ENCODE data around the gene AKAP12.
A peak's percentile ranks its signal among the peaks of the same experiment; 100 is the strongest.

Gene AKAP12

GRCh38 chr6:151389618-151390275, 150.0 kb downstream of the AKAP12 start:
- Histone ChIP-seq H3K4me1 (ENCODE audit: low read length) (peaks cover 5% of the 10 kb centered on the region; the same call in 1 of the 2 replicates), H3K27me3 (replicated peaks; ENCODE audit: insufficient read depth, low read length) (no peaks in the 10 kb centered on the region), H4K20me1 (ENCODE audit: insufficient read depth, low read length) (no peaks in the 10 kb centered on the region), H3K36me3 (replicated peaks; ENCODE audit: insufficient read depth, low read length) (no peaks in the 10 kb centered on the region), H3K27ac (ENCODE audit: low read length) (peak overlapping the region; percentile 93), H3K79me2 (ENCODE audit: low read length) (peaks cover 73% of the 10 kb centered on the region), H3K9me3 (replicated peaks; ENCODE audit: insufficient read depth, low read length) (no peaks in the 10 kb centered on the region), H3F3A (ENCODE audit: insufficient read depth, low read length) (peaks cover 28% of the 10 kb centered on the region), H3K9ac (ENCODE audit: low read length) (peak overlapping the region; percentile 85), H3K9me2 (replicated peaks; ENCODE audit: insufficient read depth, low read length) (no peaks in the 10 kb centered on the region), H3K4me2 (ENCODE audit: low read depth, low read length) (peak overlapping the region; percentile 70), H2AFZ (ENCODE audit: low read length) (peak overlapping the region; percentile 52; the same call in 1 of the 2 replicates), H3K4me3 (ENCODE audit: low read length) (peak overlapping the region; percentile 62)
- TF ChIP-seq EZH2 (optimal IDR thresholded peaks at IDR 0.05; ENCODE audit: low read depth, low read length) (no peak), EZH2phosphoT487 (IDR thresholded peaks at IDR 0.05; ENCODE audit: low read length) (no peak)
- TF ChIP-seq, protein P1, sequence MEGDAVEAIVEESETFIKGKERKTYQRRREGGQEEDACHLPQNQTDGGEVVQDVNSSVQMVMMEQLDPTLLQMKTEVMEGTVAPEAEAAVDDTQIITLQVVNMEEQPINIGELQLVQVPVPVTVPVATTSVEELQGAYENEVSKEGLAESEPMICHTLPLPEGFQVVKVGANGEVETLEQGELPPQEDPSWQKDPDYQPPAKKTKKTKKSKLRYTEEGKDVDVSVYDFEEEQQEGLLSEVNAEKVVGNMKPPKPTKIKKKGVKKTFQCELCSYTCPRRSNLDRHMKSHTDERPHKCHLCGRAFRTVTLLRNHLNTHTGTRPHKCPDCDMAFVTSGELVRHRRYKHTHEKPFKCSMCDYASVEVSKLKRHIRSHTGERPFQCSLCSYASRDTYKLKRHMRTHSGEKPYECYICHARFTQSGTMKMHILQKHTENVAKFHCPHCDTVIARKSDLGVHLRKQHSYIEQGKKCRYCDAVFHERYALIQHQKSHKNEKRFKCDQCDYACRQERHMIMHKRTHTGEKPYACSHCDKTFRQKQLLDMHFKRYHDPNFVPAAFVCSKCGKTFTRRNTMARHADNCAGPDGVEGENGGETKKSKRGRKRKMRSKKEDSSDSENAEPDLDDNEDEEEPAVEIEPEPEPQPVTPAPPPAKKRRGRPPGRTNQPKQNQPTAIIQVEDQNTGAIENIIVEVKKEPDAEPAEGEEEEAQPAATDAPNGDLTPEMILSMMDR (IDR thresholded peaks at IDR 0.05; ENCODE audit: low read length): no peak
- DNase-seq: peak; percentile 25

- Histone ChIP-seq H3K27me3 (replicated peaks; ENCODE audit: insufficient read depth, low read length) (no peaks in the 10 kb centered on the region), H4K20me1 (ENCODE audit: insufficient read depth, low read length) (no peaks in the 10 kb centered on the region), H2AFZ (ENCODE audit: low read length) (no peak overlapping the region), H3F3A (ENCODE audit: insufficient read depth, low read length) (peaks cover 28% of the 10 kb centered on the region), H3K4me3 (ENCODE audit: low read length) (no peak overlapping the region; the same call in 1 of the 2 replicates), H3K9me2 (replicated peaks; ENCODE audit: insufficient read depth, low read length) (no peaks in the 10 kb centered on the region), H3K4me2 (ENCODE audit: low read depth, low read length) (no peak overlapping the region), H3K9ac (ENCODE audit: low read length) (peak overlapping the region; percentile 91), H3K9me3 (replicated peaks; ENCODE audit: insufficient read depth, low read length) (no peaks in the 10 kb centered on the region), H3K4me1 (ENCODE audit: low read length) (peaks cover 5% of the 10 kb centered on the region; the same call in 1 of the 2 replicates), H3K79me2 (ENCODE audit: low read length) (peaks cover 73% of the 10 kb centered on the region), H3K36me3 (replicated peaks; ENCODE audit: insufficient read depth, low read length) (no peaks in the 10 kb centered on the region), H3K27ac (ENCODE audit: low read length) (peak overlapping the region; percentile 93)
- TF ChIP-seq EZH2phosphoT487 (IDR thresholded peaks at IDR 0.05; ENCODE audit: low read length) (no peak), EZH2 (optimal IDR thresholded peaks at IDR 0.05; ENCODE audit: low read depth, low read length) (no peak)
- TF ChIP-seq, protein P1 (IDR thresholded peaks at IDR 0.05; ENCODE audit: low read length): no peak
- peak; percentile 91 for DNase-seq
These were observed 150.6 kb downstream of the AKAP12 start for GRCh38 chr6:151390276-151390850.

DNA sequence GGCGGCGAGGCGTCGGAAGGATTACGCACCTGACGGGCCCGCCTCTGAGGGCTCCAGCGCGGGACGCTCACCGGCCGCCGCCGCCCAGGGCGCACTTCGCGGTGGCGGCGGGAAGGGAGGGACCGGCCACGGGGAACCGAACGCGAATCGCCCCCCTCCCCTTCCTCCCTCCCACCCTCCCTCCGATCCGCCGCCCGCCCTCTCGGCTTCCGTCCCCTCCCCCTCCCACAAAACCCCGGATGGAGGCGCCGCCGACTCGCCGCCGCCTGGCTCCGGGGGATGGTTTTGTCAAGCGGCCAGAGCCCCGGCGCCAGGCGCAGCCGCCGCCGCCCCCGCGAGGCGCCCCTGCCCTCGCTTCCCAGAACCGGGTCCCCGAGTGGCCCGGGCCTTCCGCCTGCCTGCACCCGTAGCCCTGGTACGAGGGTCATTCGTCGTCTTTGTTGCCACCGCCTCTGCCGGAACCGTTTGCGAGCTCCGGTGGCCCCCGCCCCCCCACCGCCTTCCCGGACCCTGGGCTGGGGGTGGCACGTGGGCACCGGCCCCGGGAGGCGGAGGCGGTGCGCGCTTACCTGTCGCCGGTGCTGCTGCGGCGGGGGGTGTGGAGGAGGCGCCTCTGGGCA, 151.2 kb downstream of the AKAP12 start:
- TF ChIP-seq EZH2 (optimal IDR thresholded peaks at IDR 0.05; ENCODE audit: low read depth, low read length) (no peak), EZH2phosphoT487 (IDR thresholded peaks at IDR 0.05; ENCODE audit: low read length) (no peak)
- TF ChIP-seq, protein P1 (IDR thresholded peaks at IDR 0.05; ENCODE audit: low read length): no peak
- peaks cover 5% of the 10 kb centered on the region; the same call in 1 of the 2 replicates for H3K4me1 ChIP-seq (ENCODE audit: low read length)
- H2AFZ ChIP-seq (ENCODE audit: low read length): no peak overlapping the region
- no peaks in the 10 kb centered on the region for H3K36me3 ChIP-seq (replicated peaks; ENCODE audit: insufficient read depth, low read length)
- H3K9me3 ChIP-seq (replicated peaks; ENCODE audit: insufficient read depth, low read length): no peaks in the 10 kb centered on the region
- H3K27ac ChIP-seq (ENCODE audit: low read length): peak overlapping the region; percentile 93
- H3K4me3 ChIP-seq (ENCODE audit: low read length): peak overlapping the region; percentile 68
- no peaks in the 10 kb centered on the region for H3K27me3 ChIP-seq (replicated peaks; ENCODE audit: insufficient read depth, low read length)
- no peaks in the 10 kb centered on the region for H4K20me1 ChIP-seq (ENCODE audit: insufficient read depth, low read length)
- H3K9ac ChIP-seq (ENCODE audit: low read length): peak overlapping the region; percentile 91
- peaks cover 25% of the 10 kb centered on the region for H3F3A ChIP-seq (ENCODE audit: insufficient read depth, low read length)
- H3K9me2 ChIP-seq (replicated peaks; ENCODE audit: insufficient read depth, low read length): no peaks in the 10 kb centered on the region
- H3K79me2 ChIP-seq (ENCODE audit: low read length): peaks cover 73% of the 10 kb centered on the region
- DNase-seq: peak; percentile 55
- peak overlapping the region; percentile 15; the same call in 1 of the 2 replicates for H3K4me2 ChIP-seq (ENCODE audit: low read depth, low read length)

Data from MM.1S (cell line).